Activated CD4-positive, alpha-beta memory T cell treated with anti-CD3 and anti-CD28 coated beads for 36 hours (primary cell): ENCODE data around the gene RPF1. TPM values are rescaled to one million over a fixed set of nuclear protein-coding genes. Genes with fewer than 3 reads are reported as not detected.
"Not testable (repeated sequence)": the region's sequence is repeated elsewhere in the genome, so short reads cannot be mapped to it uniquely, and the experiment has no call there.

ENCODE experiments used
- CTCF ChIA-PET: fragments of 350-600 bp; sonication (Branson Sonifier 250); formaldehyde crosslinking; loops from one replicate; lab custom pipeline; 2021; ENCODE audit warnings: antibody characterized with exemption, inconsistent platforms; lab: Charles Lee
- POLR2A ChIA-PET: fragments of 350-600 bp; sonication (Branson Sonifier 250); formaldehyde crosslinking; loops from one replicate; lab custom pipeline; 2021; ENCODE audit warnings: antibody characterized with exemption; lab: Charles Lee
- DNase-seq: peaks from one replicate; pipeline ENCODE4 v3.0.0-alpha.2; 2020
- H3K27ac Mint-ChIP-seq: one replicate; pipeline ENCODE4 v1.8.0; 2021; ENCODE audit warnings: mixed read lengths
- H3K27me3 Mint-ChIP-seq: one replicate; pipeline ENCODE4 v1.8.0; 2021; ENCODE audit warnings: mixed read lengths
- H3K36me3 Mint-ChIP-seq: one replicate; pipeline ENCODE4 v1.8.0; 2021; ENCODE audit warnings: mixed read lengths
- H3K4me1 Mint-ChIP-seq: one replicate; pipeline ENCODE4 v1.8.0; 2021; ENCODE audit warnings: low read depth, mixed read lengths
- H3K4me3 Mint-ChIP-seq: one replicate; pipeline ENCODE4 v1.8.0; 2021; ENCODE audit warnings: mild to moderate bottlenecking, mixed read lengths
- H3K9me3 Mint-ChIP-seq: one replicate; pipeline ENCODE4 v1.8.0; 2021; ENCODE audit warnings: mixed read lengths
- intact Hi-C: fragments of 100-400 bp; cut with micrococcal nuclease; formaldehyde crosslinking; loops from one replicate; pipeline ENCODE4 v1.15.1; 2023
- total RNA-seq, 2 experiments: library from RNA; stranded (reverse); gene quantifications; one replicate each; pipeline ENCODE4 v1.2.3, GENCODE V29; 2021

RPF1 gene, protein sequence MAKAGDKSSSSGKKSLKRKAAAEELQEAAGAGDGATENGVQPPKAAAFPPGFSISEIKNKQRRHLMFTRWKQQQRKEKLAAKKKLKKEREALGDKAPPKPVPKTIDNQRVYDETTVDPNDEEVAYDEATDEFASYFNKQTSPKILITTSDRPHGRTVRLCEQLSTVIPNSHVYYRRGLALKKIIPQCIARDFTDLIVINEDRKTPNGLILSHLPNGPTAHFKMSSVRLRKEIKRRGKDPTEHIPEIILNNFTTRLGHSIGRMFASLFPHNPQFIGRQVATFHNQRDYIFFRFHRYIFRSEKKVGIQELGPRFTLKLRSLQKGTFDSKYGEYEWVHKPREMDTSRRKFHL
- 10 to 100 TPM; 55.0 to 56.5 TPM for total RNA-seq

DNA sequence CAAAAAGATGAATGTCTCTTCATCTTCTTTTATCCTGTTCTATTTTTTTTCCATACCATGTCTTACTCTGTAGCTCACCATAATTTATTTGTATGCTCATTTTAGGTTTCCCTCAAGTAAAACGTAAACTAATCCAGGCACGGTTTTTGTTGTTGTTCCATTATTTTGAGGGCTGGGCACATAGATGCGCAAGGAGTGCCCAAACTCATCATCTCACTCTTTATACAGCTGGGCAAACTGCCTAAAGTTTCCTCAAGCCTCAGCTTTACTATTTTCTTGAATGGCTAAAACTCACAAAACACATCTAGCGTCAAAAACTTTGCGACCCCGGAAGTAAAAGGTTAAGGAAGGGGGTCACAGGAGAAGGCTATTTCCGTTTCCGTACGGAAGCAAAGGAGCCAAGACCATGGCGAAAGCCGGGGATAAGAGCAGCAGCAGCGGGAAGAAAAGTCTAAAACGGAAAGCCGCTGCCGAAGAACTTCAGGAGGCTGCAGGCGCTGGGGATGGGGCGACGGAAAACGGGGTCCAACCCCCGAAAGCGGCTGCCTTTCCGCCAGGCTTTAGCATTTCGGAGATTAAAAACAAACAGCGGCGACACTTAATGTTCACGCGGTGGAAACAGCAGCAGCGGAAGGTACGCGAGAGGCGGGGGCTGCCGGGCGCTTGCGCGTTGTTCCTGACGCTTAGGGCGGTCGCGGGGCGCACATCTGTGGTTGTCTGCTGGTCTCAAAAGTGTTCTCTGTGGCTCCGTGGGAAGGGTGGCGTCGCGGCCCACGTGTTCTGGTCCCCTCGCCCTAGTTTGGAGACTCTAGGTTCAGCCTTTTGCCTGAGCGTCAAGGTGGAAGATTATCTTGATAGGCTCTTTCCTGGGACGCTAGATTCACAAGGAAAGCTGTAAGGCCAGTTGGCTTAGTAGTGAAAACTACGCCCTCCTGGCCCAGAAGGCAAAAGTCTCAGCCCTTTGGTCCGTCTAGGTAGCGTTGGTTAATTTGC lies at the start of gene RPF1:
TSS of gene RPF1 (plus strand) at position 391 of the 993 bp plus-strand sequence. CDS start at position 407, 16 bp downstream.
- POLR2A ChIA-PET: interaction anchor here (0.9 to 3.9 kb wide), 5 partner anchors 17 to 95 kb away, joined by 3 to 29 read pairs (median 4); partner anchors contain the start of genes CTBS, GNG5 and SPATA1
- peaks cover 16% of the 10 kb centered on the region for H3K27me3 Mint-ChIP-seq

DNA sequence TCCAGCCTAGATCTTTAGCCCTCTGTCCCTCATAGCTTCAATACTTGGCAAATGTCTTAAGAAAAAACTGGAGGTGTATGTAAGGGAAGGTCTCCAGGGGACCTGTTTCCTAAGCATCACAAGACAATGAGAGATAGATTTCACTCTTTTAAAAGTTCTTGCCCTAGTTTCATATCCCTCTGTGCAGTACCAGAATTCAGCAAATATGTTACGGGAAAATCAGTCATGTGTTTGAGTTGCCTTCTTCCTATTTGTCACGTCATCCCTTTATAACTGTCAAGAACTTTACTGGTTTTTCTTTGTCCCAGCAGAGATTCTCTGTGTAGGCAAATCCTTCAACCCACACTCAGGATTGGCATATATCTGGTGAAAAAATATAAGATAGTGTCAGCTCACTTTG lies 48.5 kb upstream of the RPF1 start:
- Mint-ChIP-seq H3K36me3 (no peaks in the 10 kb centered on the region), H3K4me1 (peaks cover 8% of the 10 kb centered on the region), H3K27ac (no peak overlapping the region), H3K9me3 (peaks cover 10% of the 10 kb centered on the region), H3K27me3 (no peaks in the 10 kb centered on the region), H3K4me3 (no peak overlapping the region)
- intact Hi-C loops: loop anchor here (5.0 kb wide), 1 partner anchor 128 kb away; the partner anchor contains the start of gene SAMD13
- POLR2A ChIA-PET: interaction anchor here (0.6 kb wide), 1 partner anchor 32 kb away, joined by 4 read pairs; no protein-coding TSS in a partner anchor
- CTCF ChIA-PET: interaction anchor here (7.7 kb wide), 1 partner anchor 289 kb away, joined by 184 read pairs; the partner anchor contains the start of gene PRKACB
- no peak for DNase-seq

More for the DNA sequence above, at the start of gene RPF1:
- Mint-ChIP-seq H3K9me3 (peaks cover 7% of the 10 kb centered on the region), H3K27ac (peak within 1 kb of the TSS; percentile 96), H3K4me1 (peaks cover 34% of the 10 kb centered on the region), H3K36me3 (peaks cover 23% of the 10 kb centered on the region), H3K4me3 (peak within 1 kb of the TSS; percentile 96)
- CTCF ChIA-PET: interaction anchor here (0.9 to 5.0 kb wide), 14 partner anchors 11 to 780 kb away, joined by 3 to 27 read pairs (median 6); partner anchors contain the start of genes C1orf52, GNG5, PRKACB and SPATA1
- peak; percentile 82 for DNase-seq
- intact Hi-C loops: loop anchor here (1.0 to 2.0 kb wide), 6 partner anchors 27 to 780 kb away; partner anchors contain the start of genes C1orf52, GNG5, PRKACB and SPATA1

DNA sequence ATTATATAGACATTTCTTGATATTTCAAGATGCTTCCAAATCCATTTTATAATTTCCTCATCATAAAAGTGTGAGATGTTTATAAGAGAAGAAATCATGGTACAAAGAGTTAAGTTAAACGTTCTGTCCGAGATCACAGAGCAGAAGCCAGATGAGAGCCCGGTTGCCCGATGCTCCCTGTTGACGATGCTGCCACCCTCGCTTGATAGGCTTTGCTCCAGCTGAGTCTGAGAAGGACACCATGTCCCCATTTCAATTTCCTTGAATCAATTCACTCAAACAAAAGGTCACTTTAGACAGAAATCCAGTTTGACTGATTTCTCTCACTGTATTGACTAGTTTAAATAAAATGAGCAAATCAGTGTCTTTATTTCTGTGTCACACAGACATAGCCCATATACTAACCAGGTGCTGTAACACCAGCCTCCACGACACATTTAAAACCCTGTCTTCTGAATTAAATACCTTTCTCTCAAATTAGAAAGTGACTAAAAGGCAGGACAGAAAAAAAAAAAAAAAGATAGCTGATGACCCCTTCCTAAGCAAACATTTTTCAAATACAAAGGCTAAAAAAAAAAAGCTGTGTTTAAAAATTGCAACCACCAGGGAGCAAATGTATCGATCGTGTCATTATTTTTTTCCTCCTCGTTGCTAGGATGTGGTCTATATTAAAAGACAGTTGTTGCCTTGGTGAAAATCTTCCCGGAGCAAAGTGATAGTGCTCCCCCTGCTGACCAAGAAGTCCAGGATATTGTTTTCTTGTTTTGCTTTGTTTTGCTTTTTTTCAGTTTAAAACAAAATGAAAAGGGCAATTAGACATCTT lies 45.6 kb upstream of the RPF1 start:
- H3K4me3 Mint-ChIP-seq: peak overlapping the region; percentile 48
- POLR2A ChIA-PET: interaction anchor here (0.9 kb wide), 1 partner anchor 252 kb away, joined by 3 read pairs; no protein-coding TSS in a partner anchor
- DNase-seq: peak; percentile 63
- intact Hi-C loops: loop anchor here (1.0 to 5.0 kb wide), 5 partner anchors 131 to 529 kb away; partner anchors contain the start of gene SAMD13
- peaks cover 13% of the 10 kb centered on the region for H3K4me1 Mint-ChIP-seq
- H3K27ac Mint-ChIP-seq: peak overlapping the region; percentile 11
- no peaks in the 10 kb centered on the region for H3K27me3 Mint-ChIP-seq
- H3K9me3 Mint-ChIP-seq: peaks cover 10% of the 10 kb centered on the region
- CTCF ChIA-PET: interaction anchor here (0.7 to 7.7 kb wide), 25 partner anchors 9 to 349 kb away, joined by 3 to 184 read pairs (median 5); partner anchors contain the start of genes PRKACB and RPF1
- no peaks in the 10 kb centered on the region for H3K36me3 Mint-ChIP-seq

DNA sequence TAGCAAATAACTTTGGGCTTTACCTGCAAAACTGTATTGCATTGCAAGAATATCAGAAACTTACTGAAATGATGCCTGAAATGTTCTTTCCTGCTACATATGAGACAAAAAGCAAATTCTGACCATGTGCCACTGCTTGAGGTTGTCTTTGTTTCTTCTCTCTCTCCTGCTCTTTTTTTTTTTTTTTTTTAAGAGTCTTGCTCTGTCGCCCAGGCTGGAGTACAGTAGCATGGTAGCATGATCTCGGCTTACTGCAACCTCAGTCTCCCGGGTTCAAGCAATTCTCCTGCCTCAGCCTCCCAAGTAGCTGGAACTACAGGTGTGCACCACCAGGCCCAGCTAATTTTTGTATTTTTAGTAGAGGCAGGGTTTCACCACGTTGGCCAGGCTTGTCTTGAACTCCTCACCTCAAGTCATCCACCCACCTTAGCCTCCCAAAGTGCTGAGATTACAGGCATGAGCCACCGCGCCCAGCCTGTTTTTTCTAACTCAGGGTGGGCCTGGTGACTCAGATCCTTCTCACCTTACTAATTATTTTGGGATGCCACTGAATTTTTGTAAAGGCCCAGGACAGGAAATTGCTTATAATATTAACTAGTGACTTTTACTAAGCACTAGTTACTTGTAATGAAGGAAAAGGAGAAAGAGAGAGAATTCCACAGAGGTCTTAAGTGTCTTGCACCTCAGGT lies 44.8 kb upstream of the RPF1 start:
- H3K27me3 Mint-ChIP-seq: no peaks in the 10 kb centered on the region
- H3K36me3 Mint-ChIP-seq: no peaks in the 10 kb centered on the region
- H3K4me3 Mint-ChIP-seq: peak overlapping the region; percentile 48
- ChIA-PET CTCF (interaction anchor here (0.7 to 7.7 kb wide), 18 partner anchors 8 to 338 kb away, joined by 3 to 184 read pairs (median 4); partner anchors contain the start of gene PRKACB), POLR2A (interaction anchor here (0.6 to 1.0 kb wide), 4 partner anchors 16 to 291 kb away, joined by 3 read pairs; partner anchors contain the start of gene PRKACB)
- peaks cover 10% of the 10 kb centered on the region for H3K9me3 Mint-ChIP-seq
- peak overlapping the region; percentile 11 for H3K27ac Mint-ChIP-seq
- intact Hi-C loops: loop anchor here (2.0 to 5.0 kb wide), 3 partner anchors 132 to 529 kb away; partner anchors contain the start of gene SAMD13
- peaks cover 13% of the 10 kb centered on the region for H3K4me1 Mint-ChIP-seq
- no peak for DNase-seq

DNA sequence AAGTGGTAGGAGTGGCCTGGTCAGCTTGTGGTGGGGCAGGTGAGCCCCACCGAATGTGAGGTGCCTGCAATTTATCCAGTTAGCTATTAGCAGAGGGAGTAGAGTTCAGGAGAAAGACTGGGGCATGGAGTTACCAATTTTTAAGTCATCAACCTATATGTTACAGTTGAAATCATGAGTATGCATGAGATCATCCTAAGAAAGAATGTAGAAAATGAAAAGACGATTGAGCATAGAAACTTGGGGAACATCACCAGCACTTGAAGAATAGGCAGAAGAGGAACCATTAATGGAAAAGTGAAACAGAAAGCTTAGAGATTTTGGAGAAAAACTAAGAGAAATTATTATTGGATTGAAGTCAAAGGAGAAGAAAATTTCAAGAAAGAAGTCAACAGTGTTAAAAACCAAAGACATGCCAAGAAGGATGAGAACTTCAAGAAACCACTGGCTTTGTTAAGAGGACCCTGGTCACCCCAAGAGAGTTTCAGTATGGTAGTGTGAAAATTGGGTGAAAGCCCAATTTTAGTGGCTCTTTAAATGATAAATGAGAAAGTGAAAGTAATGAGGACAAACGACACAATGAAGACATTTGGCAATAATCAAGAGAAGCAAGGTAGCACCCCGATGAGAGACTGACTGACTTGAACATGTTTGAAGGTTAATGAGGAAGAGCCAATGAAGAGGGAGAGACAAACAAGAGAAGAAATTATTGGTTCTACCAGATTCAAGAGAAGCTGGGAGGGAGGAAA lies 44.1 kb upstream of the RPF1 start:
- POLR2A ChIA-PET: interaction anchor here (0.6 to 1.0 kb wide), 3 partner anchors 15 to 291 kb away, joined by 3 read pairs; partner anchors contain the start of gene PRKACB
- Mint-ChIP-seq H3K4me1 (peaks cover 13% of the 10 kb centered on the region), H3K27ac (no peak overlapping the region), H3K27me3 (no peaks in the 10 kb centered on the region), H3K9me3 (peaks cover 4% of the 10 kb centered on the region), H3K36me3 (no peaks in the 10 kb centered on the region), H3K4me3 (no peak overlapping the region)
- no peak for DNase-seq
- intact Hi-C loops: loop anchor here (2.0 to 5.0 kb wide), 3 partner anchors 133 to 530 kb away; partner anchors contain the start of gene SAMD13
- CTCF ChIA-PET: interaction anchor here (0.7 to 7.7 kb wide), 6 partner anchors 185 to 324 kb away, joined by 3 to 184 read pairs (median 4); partner anchors contain the start of gene PRKACB

DNA sequence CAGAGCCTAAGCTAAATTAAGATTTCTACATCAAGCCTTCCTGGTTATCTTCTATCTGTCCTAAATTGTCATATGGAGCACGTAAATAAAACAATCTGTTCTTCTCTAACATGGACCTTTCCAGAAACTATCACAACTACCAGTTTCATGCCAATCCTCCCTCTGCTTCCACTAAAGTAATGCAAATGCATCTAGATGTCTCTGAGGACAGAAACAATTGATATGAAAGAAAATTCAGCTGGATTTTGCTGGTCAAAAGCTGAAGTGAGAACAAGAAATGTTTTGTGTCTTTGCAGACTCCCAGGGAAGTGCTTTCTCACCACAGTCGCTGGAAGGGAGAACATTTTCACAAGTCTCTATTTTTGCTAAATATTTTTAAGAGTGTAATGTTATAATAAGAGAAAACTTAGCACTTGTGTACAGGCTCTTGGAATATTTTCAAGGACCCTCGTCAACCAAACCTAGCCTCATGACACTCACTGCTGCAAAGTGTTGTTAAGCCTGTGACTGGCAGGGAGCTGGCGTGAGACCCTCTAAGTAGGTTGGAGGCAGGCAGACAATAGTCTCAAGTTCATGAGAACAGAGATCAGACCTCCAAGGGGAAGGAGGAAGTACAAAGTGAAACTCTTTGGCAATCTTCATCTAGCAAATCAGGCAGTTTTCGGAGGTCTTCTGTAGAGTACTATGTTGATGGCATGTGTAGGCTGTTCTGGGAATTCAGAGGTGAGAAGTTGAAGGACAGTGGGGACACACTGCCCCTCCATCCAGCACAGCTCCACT lies 42.0 kb upstream of the RPF1 start:
- Mint-ChIP-seq H3K27me3 (no peaks in the 10 kb centered on the region), H3K4me1 (peaks cover 13% of the 10 kb centered on the region), H3K27ac (no peak overlapping the region), H3K36me3 (no peaks in the 10 kb centered on the region), H3K9me3 (no peaks in the 10 kb centered on the region), H3K4me3 (peak overlapping the region; percentile 10)
- ChIA-PET POLR2A (no interaction called here), CTCF (interaction anchor here (0.7 to 7.7 kb wide), 14 partner anchors 10 to 335 kb away, joined by 3 to 184 read pairs (median 4); partner anchors contain the start of genes GNG5, PRKACB and SPATA1)
- intact Hi-C loops: no loop called here
- DNase-seq: no peak

DNA sequence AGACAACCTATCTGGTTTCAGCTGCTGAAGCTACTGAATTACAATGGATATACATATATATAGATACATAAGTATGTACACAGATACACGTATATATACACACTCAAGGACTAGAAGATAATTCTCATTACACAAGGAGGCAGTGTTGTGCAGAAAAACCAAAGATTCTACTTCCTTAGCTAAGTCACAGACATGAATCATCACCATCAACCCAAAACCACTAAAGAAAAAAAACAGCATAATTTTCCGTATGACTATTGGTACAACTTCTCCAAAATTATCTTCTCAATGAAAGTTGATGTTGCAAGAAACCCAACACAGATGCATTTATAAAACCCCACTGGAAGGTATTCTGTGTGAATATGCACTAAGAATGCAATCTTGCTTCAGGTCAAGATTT lies 36.8 kb upstream of the RPF1 start:
- DNase-seq: no peak
- Mint-ChIP-seq H3K27me3 (peaks cover 2% of the 10 kb centered on the region), H3K9me3 (peaks cover 4% of the 10 kb centered on the region), H3K4me3 (peak overlapping the region; percentile 0), H3K36me3 (no peaks in the 10 kb centered on the region), H3K4me1 (peaks cover 19% of the 10 kb centered on the region), H3K27ac (no peak overlapping the region)
- ChIA-PET POLR2A (interaction anchor here (0.8 to 1.4 kb wide), 4 partner anchors 62 to 298 kb away, joined by 3 to 5 read pairs (median 4); partner anchors contain the start of genes CTBS and PRKACB), CTCF (interaction anchor here (0.7 to 4.5 kb wide), 25 partner anchors 9 to 493 kb away, joined by 3 to 44 read pairs (median 6); partner anchors contain the start of genes CTBS, GNG5, PRKACB and RPF1)
- intact Hi-C loops: loop anchor here (1.0 to 10.0 kb wide), 10 partner anchors 37 to 937 kb away; partner anchors contain the start of genes GNG5, RPF1 and SPATA1

DNA sequence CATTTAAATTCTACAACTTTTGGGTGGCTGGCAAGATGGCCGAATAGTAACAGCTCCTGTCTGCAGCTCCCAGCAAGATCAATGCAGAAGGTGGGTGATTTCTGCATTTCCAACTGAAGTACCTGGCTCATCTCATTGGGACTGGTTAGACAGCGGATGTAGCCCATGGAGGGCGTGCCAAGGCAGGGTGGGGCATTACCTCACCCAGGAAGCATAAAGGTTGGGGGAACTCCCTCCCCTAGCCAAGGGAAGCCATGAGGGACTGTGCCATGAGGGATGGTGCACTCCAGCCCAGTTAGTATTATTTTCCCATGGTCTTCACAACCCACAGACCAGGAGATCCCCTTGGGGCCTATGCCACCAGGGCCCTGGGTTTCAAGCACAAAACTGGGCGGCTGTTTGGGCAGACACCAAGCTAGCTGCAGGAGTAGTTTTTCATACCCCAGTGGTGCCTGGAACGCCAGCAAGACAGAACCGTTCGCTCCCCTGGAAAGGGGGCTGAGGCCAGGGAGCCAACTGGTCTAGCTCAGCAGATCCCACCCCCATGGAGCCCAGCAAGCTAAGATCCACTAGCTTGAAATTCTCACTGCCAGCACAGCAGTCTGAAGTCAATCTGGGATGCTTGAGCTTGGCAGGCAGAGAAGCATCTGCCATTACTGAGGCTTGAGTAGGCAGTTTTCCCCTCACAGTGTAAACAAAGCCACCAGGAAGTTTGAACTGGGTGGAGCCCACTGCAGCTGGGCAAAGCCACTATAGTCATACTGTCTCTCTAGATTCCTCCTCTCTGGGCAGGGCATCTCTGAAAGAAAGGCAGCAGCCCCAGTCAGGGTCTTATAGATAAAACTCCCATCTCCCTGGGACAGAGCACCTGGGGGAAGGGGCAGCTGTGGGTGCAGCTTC lies 36.1 kb upstream of the RPF1 start:
- DNase-seq: peak; percentile 61
- ChIA-PET POLR2A (interaction anchor here (0.8 to 1.4 kb wide), 4 partner anchors 36 to 299 kb away, joined by 3 to 5 read pairs (median 4); partner anchors contain the start of genes CTBS, PRKACB and RPF1), CTCF (interaction anchor here (0.7 to 4.5 kb wide), 26 partner anchors 10 to 492 kb away, joined by 3 to 44 read pairs (median 6); partner anchors contain the start of genes CTBS, GNG5, PRKACB and RPF1)
- Mint-ChIP-seq H3K27ac (peak overlapping the region; percentile 61), H3K4me1 (peaks cover 16% of the 10 kb centered on the region)
- H3K9me3 Mint-ChIP-seq, H3K36me3 Mint-ChIP-seq, H3K4me3 Mint-ChIP-seq, H3K27me3 Mint-ChIP-seq: not testable (repeated sequence)
- intact Hi-C loops: loop anchor here (1.0 to 10.0 kb wide), 10 partner anchors 36 to 938 kb away; partner anchors contain the start of genes GNG5, RPF1 and SPATA1
